ENCODE data around the gene ADAMTS2. TPM values are rescaled to one million over a fixed set of nuclear protein-coding genes. Genes with fewer than 3 reads are reported as not detected.

Gene ADAMTS2
- total and polyA plus RNA-seq, 2 donors (not counting 3 experiments of a cell fraction or from before 2014, with no cell fraction given), result not detected

DNA sequence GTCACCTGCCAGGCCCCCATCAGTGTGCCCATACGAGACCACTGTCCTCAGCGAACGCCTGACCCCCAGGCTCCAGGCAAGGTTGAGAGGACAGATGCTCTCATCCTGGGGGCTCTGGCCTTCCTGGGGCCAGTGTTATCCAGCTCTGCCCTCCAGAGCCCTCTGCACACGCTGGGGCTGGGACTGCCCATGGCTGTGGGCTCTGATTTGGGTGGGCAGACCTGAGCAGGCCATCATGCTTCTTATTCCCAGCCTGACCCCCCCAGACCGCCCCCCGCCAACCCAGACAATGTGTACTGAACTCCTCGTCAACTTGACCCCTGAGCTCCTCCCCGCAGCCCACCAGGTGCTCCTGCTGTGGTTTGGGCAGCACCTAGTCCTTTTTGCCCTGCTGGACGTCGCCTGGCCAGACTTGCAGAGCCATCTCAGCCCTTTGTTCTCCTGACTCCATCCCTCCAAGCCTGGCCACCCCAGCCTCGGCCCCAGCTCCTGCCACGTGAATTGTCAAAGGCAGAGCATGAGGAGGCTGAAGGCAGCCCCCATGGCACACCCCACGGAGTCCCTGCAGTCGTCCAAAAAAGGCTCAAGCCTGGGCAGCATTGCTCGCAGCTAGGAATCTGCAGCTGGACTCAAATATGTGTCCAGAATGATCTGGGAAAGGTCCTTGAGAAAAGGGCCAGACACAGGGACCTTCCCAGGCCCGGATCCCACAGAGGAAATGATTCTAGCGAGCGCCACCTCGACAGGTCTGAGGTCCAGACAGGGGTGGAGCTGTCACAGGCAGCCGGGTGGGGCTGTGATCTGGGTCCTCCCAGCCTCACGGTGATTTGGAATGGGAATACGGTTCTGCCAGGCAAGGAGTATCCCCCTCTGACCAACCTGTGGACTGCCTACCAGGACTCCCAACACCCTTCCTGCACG is 87.0 kb downstream of the ADAMTS2 start:
- no peaks in the 10 kb centered on the region for H3K27me3 ChIP-seq (ENCODE audit: control insufficient read depth in 2 of 2, insufficient read depth in 2 of 2, low read length in 2 of 2)
- no peaks in the 10 kb centered on the region for H3K4me1 ChIP-seq (ENCODE audit: control insufficient read depth, extremely low read depth, insufficient read depth, low read length)
- no peak for FAIRE-seq
- no peak overlapping the region for H3K4me3 ChIP-seq (replicated peaks in 1 of 3; ENCODE audit: insufficient read depth in 1 of 3, low read depth in 1 of 3, low read length in 3 of 3)
- H4K20me1 ChIP-seq (replicated peaks; ENCODE audit: control insufficient read depth, extremely low read depth, insufficient read depth, low read length), result no peaks in the 10 kb centered on the region
- H3K27ac ChIP-seq (ENCODE audit: insufficient read depth, low read depth, low read length), result no peak overlapping the region
- POLR2A ChIA-PET, result interaction anchor here (0.7 kb wide), 1 partner anchor 187 kb away, joined by 4 read pairs; no protein-coding TSS in a partner anchor
- DNase-seq (ENCODE audit: low read depth, low spot score), result no peak
- no peaks in the 10 kb centered on the region for H3K79me2 ChIP-seq (ENCODE audit: control insufficient read depth, insufficient read depth, low read length)
- CTCF ChIA-PET, result no interaction called here
- H3K9me3 ChIP-seq (replicated peaks; ENCODE audit: control insufficient read depth, insufficient read depth, low read length), result peaks cover 11% of the 10 kb centered on the region
- H3K9me1 ChIP-seq (replicated peaks; ENCODE audit: control insufficient read depth, extremely low read depth, insufficient read depth, low read length), result no peaks in the 10 kb centered on the region
- H3K36me3 ChIP-seq (ENCODE audit: control insufficient read depth in 2 of 2, extremely low read depth in 1 of 2, insufficient read depth in 2 of 2, low read length in 2 of 2), result no peaks in the 10 kb centered on the region
- H3K4me2 ChIP-seq (ENCODE audit: insufficient read depth, low read length), result no peak overlapping the region
- no TSS peak for BruUV-seq (replicated peaks)
- dilution Hi-C loops (cut with MboI; ENCODE audit: extremely low pct_ligation_motif_present, low sequenced_read_pairs) (no loop called here), intact Hi-C loops (cut with micrococcal nuclease) (no loop called here)
- no peak overlapping the region for H3K9ac ChIP-seq (replicated peaks; ENCODE audit: extremely low read depth, insufficient read depth, low read length)
- H2AFZ ChIP-seq (ENCODE audit: low read depth, low read length), result no peak overlapping the region
- TF ChIP-seq, protein P1, sequence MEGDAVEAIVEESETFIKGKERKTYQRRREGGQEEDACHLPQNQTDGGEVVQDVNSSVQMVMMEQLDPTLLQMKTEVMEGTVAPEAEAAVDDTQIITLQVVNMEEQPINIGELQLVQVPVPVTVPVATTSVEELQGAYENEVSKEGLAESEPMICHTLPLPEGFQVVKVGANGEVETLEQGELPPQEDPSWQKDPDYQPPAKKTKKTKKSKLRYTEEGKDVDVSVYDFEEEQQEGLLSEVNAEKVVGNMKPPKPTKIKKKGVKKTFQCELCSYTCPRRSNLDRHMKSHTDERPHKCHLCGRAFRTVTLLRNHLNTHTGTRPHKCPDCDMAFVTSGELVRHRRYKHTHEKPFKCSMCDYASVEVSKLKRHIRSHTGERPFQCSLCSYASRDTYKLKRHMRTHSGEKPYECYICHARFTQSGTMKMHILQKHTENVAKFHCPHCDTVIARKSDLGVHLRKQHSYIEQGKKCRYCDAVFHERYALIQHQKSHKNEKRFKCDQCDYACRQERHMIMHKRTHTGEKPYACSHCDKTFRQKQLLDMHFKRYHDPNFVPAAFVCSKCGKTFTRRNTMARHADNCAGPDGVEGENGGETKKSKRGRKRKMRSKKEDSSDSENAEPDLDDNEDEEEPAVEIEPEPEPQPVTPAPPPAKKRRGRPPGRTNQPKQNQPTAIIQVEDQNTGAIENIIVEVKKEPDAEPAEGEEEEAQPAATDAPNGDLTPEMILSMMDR (IDR thresholded peaks at IDR 0.05; ENCODE audit: extremely low read depth in 1 of 2, insufficient read depth in 1 of 2, low read depth in 1 of 2, low read length in 2 of 2), result no peak
- no peak for TF ChIP-seq MYC (IDR thresholded peaks at IDR 0.05; ENCODE audit: low read depth, low read length)
- no peak for TF ChIP-seq EZH2 (IDR thresholded peaks at IDR 0.05; ENCODE audit: borderline replicate concordance, low read depth, low read length, severe bottlenecking)
- no peak for TF ChIP-seq GATA2 (IDR thresholded peaks at IDR 0.05; ENCODE audit: insufficient read depth, insufficient read length, low read depth, low read length)
- TF ChIP-seq POLR2A (IDR thresholded peaks at IDR 0.05; ENCODE audit: low read depth, low read length), result no peak
- TF ChIP-seq FOS (IDR thresholded peaks at IDR 0.05; ENCODE audit: borderline replicate concordance, insufficient read depth, low read length), result no peak
- TF ChIP-seq, protein P2, sequence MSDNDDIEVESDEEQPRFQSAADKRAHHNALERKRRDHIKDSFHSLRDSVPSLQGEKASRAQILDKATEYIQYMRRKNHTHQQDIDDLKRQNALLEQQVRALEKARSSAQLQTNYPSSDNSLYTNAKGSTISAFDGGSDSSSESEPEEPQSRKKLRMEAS (IDR thresholded peaks at IDR 0.05; ENCODE audit: insufficient read depth, insufficient read length), result no peak
